Activated naive CD8-positive, alpha-beta T cell treated with anti-CD3 and anti-CD28 coated beads for 36 hours (primary cell): ENCODE measurements around the gene BAG3. TPM values are rescaled to one million over a fixed set of nuclear protein-coding genes. Genes with fewer than 3 reads are reported as not detected.
A peak's percentile ranks its signal among the peaks of the same experiment; 100 is the strongest.
"Not testable (repeated sequence)": the region's sequence is repeated elsewhere in the genome, so short reads cannot be mapped to it uniquely, and the experiment has no call there.

ENCODE experiments used
- DNase-seq: peaks from one replicate; pipeline ENCODE4 v3.0.0; 2021
- H3K27ac Mint-ChIP-seq: one replicate; pipeline ENCODE4 v1.8.0; 2022; ENCODE audit warnings: mild to moderate bottlenecking, moderate library complexity, mixed read lengths
- H3K27me3 Mint-ChIP-seq: one replicate; pipeline ENCODE4 v1.8.0; 2022; ENCODE audit warnings: mild to moderate bottlenecking, mixed read lengths
- H3K36me3 Mint-ChIP-seq: one replicate; pipeline ENCODE4 v1.8.0; 2021; ENCODE audit warnings: mild to moderate bottlenecking, mixed read lengths
- H3K4me1 Mint-ChIP-seq: one replicate; pipeline ENCODE4 v1.8.0; 2021; ENCODE audit warnings: mixed read lengths
- H3K4me3 Mint-ChIP-seq: one replicate; pipeline ENCODE4 v1.8.0; 2022; ENCODE audit warnings: mild to moderate bottlenecking, moderate library complexity, mixed read lengths
- H3K9me3 Mint-ChIP-seq: one replicate; pipeline ENCODE4 v1.8.0; 2022; ENCODE audit warnings: mixed read lengths
- total RNA-seq, 2 experiments: library from RNA; stranded (reverse); gene quantifications; one replicate each; pipeline ENCODE4 v1.2.3, GENCODE V29; 2021

Gene BAG3
- total RNA-seq, 2 experiments from 2014 or later = 15.3 to 17.5 TPM

GRCh38 chr10:119688033-119688508 is 36.9 kb downstream of the BAG3 start:
- Mint-ChIP-seq H3K36me3 (no peaks in the 10 kb centered on the region), H3K27ac (no peak overlapping the region), H3K4me3 (no peak overlapping the region), H3K27me3 (no peaks in the 10 kb centered on the region), H3K9me3 (no peaks in the 10 kb centered on the region), H3K4me1 (peaks cover 27% of the 10 kb centered on the region)
- DNase-seq = no peak

GRCh38 chr10:119689016-119689580 is 37.9 kb downstream of the BAG3 start:
- no peak for DNase-seq
- no peak overlapping the region for H3K4me3 Mint-ChIP-seq
- no peaks in the 10 kb centered on the region for H3K36me3 Mint-ChIP-seq
- no peaks in the 10 kb centered on the region for H3K27me3 Mint-ChIP-seq
- no peak overlapping the region for H3K27ac Mint-ChIP-seq
- no peaks in the 10 kb centered on the region for H3K9me3 Mint-ChIP-seq
- H3K4me1 Mint-ChIP-seq = peaks cover 27% of the 10 kb centered on the region

GRCh38 chr10:119691726-119692125 is 40.5 kb downstream of the BAG3 start:
- no peak for DNase-seq
- H3K4me3 Mint-ChIP-seq = no peak overlapping the region
- H3K27ac Mint-ChIP-seq = no peak overlapping the region
- no peaks in the 10 kb centered on the region for H3K36me3 Mint-ChIP-seq
- H3K27me3 Mint-ChIP-seq = no peaks in the 10 kb centered on the region
- no peaks in the 10 kb centered on the region for H3K9me3 Mint-ChIP-seq
- peaks cover 21% of the 10 kb centered on the region for H3K4me1 Mint-ChIP-seq

GRCh38 chr10:119693262-119693957 is 42.2 kb downstream of the BAG3 start:
- no peaks in the 10 kb centered on the region for H3K36me3 Mint-ChIP-seq
- no peaks in the 10 kb centered on the region for H3K27me3 Mint-ChIP-seq
- no peak for DNase-seq
- no peak overlapping the region for H3K27ac Mint-ChIP-seq
- H3K4me1 Mint-ChIP-seq = peaks cover 7% of the 10 kb centered on the region
- no peak overlapping the region for H3K4me3 Mint-ChIP-seq
- peaks cover 1% of the 10 kb centered on the region for H3K9me3 Mint-ChIP-seq

- Mint-ChIP-seq H3K27ac (no peak overlapping the region), H3K4me3 (no peak overlapping the region), H3K4me1 (peaks cover 2% of the 10 kb centered on the region), H3K27me3 (no peaks in the 10 kb centered on the region), H3K36me3 (no peaks in the 10 kb centered on the region), H3K9me3 (peaks cover 1% of the 10 kb centered on the region)
- no peak for DNase-seq
Observed at GRCh38 chr10:119694608-119695007, 43.4 kb downstream of the BAG3 start.

- H3K27me3 Mint-ChIP-seq = no peaks in the 10 kb centered on the region
- peaks cover 18% of the 10 kb centered on the region for H3K9me3 Mint-ChIP-seq
- H3K4me1 Mint-ChIP-seq = peaks cover 39% of the 10 kb centered on the region
- H3K4me3 Mint-ChIP-seq = no peak overlapping the region
- H3K36me3 Mint-ChIP-seq = peaks cover 22% of the 10 kb centered on the region
- no peak for DNase-seq
- peak overlapping the region; percentile 30 for H3K27ac Mint-ChIP-seq
Observed at GRCh38 chr10:119700321-119700954, 49.3 kb downstream of the BAG3 start.

GRCh38 chr10:119701861-119702260 is 50.7 kb downstream of the BAG3 start:
- peaks cover 34% of the 10 kb centered on the region for H3K36me3 Mint-ChIP-seq
- H3K9me3 Mint-ChIP-seq = peaks cover 28% of the 10 kb centered on the region
- no peaks in the 10 kb centered on the region for H3K27me3 Mint-ChIP-seq
- peaks cover 51% of the 10 kb centered on the region for H3K4me1 Mint-ChIP-seq
- peak overlapping the region; percentile 2 for H3K27ac Mint-ChIP-seq
- no peak overlapping the region for H3K4me3 Mint-ChIP-seq
- DNase-seq = no peak

- Mint-ChIP-seq H3K27ac (peak overlapping the region; percentile 86), H3K36me3 (peaks cover 40% of the 10 kb centered on the region), H3K27me3 (no peaks in the 10 kb centered on the region), H3K9me3 (peaks cover 35% of the 10 kb centered on the region), H3K4me1 (peaks cover 57% of the 10 kb centered on the region), H3K4me3 (no peak overlapping the region)
- no peak for DNase-seq
Observed at GRCh38 chr10:119702583-119702982, 51.4 kb downstream of the BAG3 start.

- Mint-ChIP-seq H3K27me3 (no peaks in the 10 kb centered on the region), H3K27ac (peak overlapping the region; percentile 98), H3K4me3 (peak overlapping the region; percentile 41), H3K36me3 (peaks cover 51% of the 10 kb centered on the region), H3K4me1 (peaks cover 64% of the 10 kb centered on the region), H3K9me3 (peaks cover 40% of the 10 kb centered on the region)
- DNase-seq = no peak
Observed at GRCh38 chr10:119703903-119704508, 52.8 kb downstream of the BAG3 start.

- no peak for DNase-seq
- peaks cover 57% of the 10 kb centered on the region for H3K36me3 Mint-ChIP-seq
- H3K9me3 Mint-ChIP-seq = peaks cover 51% of the 10 kb centered on the region
- H3K27me3 Mint-ChIP-seq = no peaks in the 10 kb centered on the region
- H3K27ac Mint-ChIP-seq = peak overlapping the region; percentile 98
- peaks cover 66% of the 10 kb centered on the region for H3K4me1 Mint-ChIP-seq
- H3K4me3 Mint-ChIP-seq = peak overlapping the region; percentile 50
Observed at GRCh38 chr10:119705434-119705831, 54.3 kb downstream of the BAG3 start.

GRCh38 chr10:119706521-119707278 is 55.5 kb downstream of the BAG3 start:
- no peaks in the 10 kb centered on the region for H3K27me3 Mint-ChIP-seq
- peaks cover 61% of the 10 kb centered on the region for H3K9me3 Mint-ChIP-seq
- H3K4me3 Mint-ChIP-seq = no peak overlapping the region
- H3K36me3 Mint-ChIP-seq = peaks cover 57% of the 10 kb centered on the region
- H3K27ac Mint-ChIP-seq = peak overlapping the region; percentile 98
- no peak for DNase-seq
- H3K4me1 Mint-ChIP-seq = peaks cover 59% of the 10 kb centered on the region

- not testable (repeated sequence) for DNase-seq, H3K4me3 Mint-ChIP-seq, H3K27me3 Mint-ChIP-seq
- Mint-ChIP-seq H3K9me3 (peaks cover 65% of the 10 kb centered on the region), H3K36me3 (peaks cover 62% of the 10 kb centered on the region), H3K27ac (peak overlapping the region; percentile 98), H3K4me1 (peaks cover 53% of the 10 kb centered on the region)
Observed at GRCh38 chr10:119707331-119707730, 56.2 kb downstream of the BAG3 start.

- not testable (repeated sequence) for H3K4me3 Mint-ChIP-seq, H3K27me3 Mint-ChIP-seq, H3K27ac Mint-ChIP-seq, DNase-seq
- Mint-ChIP-seq H3K4me1 (peaks cover 32% of the 10 kb centered on the region), H3K36me3 (peaks cover 42% of the 10 kb centered on the region), H3K9me3 (peaks cover 47% of the 10 kb centered on the region)
Observed at GRCh38 chr10:119710935-119711334, 59.8 kb downstream of the BAG3 start.

- no peak for DNase-seq
- no peaks in the 10 kb centered on the region for H3K27me3 Mint-ChIP-seq
- peaks cover 13% of the 10 kb centered on the region for H3K4me1 Mint-ChIP-seq
- H3K27ac Mint-ChIP-seq = no peak overlapping the region
- no peak overlapping the region for H3K4me3 Mint-ChIP-seq
- peaks cover 16% of the 10 kb centered on the region for H3K36me3 Mint-ChIP-seq
- H3K9me3 Mint-ChIP-seq = peaks cover 27% of the 10 kb centered on the region
Observed at GRCh38 chr10:119713744-119714483, 62.7 kb downstream of the BAG3 start.
